ENCODE data around the gene SERPINA4. TPM values are rescaled to one million over a fixed set of nuclear protein-coding genes. Genes with fewer than 3 reads are reported as not detected.

Gene SERPINA4
- total and polyA plus RNA-seq, 2 experiments from 2014 or later: not detected

GRCh38 chr14:94571950-94572349 lies 10.7 kb downstream of the SERPINA4 start:
- DNase-seq (ENCODE audit: low spot score) (no peak), ATAC-seq (no peak)
- no peaks in the 10 kb centered on the region for H3K79me2 ChIP-seq (replicated peaks; ENCODE audit: insufficient read depth)
- no peaks in the 10 kb centered on the region for H3K27me3 ChIP-seq (ENCODE audit: insufficient read depth)
- no peaks in the 10 kb centered on the region for H4K20me1 ChIP-seq (replicated peaks; ENCODE audit: insufficient read depth)
- H3K36me3 Mint-ChIP-seq (ENCODE audit: low read depth): no peaks in the 10 kb centered on the region
- no peak overlapping the region for H3K27ac Mint-ChIP-seq
- no peak overlapping the region for H3K4me3 ChIP-seq
- no peak overlapping the region for H2AFZ ChIP-seq
- H3F3A ChIP-seq (replicated peaks; ENCODE audit: low read depth): no peaks in the 10 kb centered on the region
- peaks cover 4% of the 10 kb centered on the region for H3K27me3 Mint-ChIP-seq (ENCODE audit: insufficient read depth, low read depth, poor library complexity)
- H3K4me3 Mint-ChIP-seq: no peak overlapping the region
- TF ChIP-seq EZH2 (IDR thresholded peaks at IDR 0.05; ENCODE audit: low read depth, unreplicated experiment): no peak
- TF ChIP-seq CREB1 (CRISPR knock-in tag; IDR thresholded peaks at IDR 0.05; ENCODE audit: low read depth): no peak
- TF ChIP-seq STAT1 (IDR thresholded peaks at IDR 0.05; ENCODE audit: unreplicated experiment): no peak
- no peak for TF ChIP-seq ZNF114 (CRISPR knock-in tag; IDR thresholded peaks at IDR 0.05)
- TF ChIP-seq, protein P1, sequence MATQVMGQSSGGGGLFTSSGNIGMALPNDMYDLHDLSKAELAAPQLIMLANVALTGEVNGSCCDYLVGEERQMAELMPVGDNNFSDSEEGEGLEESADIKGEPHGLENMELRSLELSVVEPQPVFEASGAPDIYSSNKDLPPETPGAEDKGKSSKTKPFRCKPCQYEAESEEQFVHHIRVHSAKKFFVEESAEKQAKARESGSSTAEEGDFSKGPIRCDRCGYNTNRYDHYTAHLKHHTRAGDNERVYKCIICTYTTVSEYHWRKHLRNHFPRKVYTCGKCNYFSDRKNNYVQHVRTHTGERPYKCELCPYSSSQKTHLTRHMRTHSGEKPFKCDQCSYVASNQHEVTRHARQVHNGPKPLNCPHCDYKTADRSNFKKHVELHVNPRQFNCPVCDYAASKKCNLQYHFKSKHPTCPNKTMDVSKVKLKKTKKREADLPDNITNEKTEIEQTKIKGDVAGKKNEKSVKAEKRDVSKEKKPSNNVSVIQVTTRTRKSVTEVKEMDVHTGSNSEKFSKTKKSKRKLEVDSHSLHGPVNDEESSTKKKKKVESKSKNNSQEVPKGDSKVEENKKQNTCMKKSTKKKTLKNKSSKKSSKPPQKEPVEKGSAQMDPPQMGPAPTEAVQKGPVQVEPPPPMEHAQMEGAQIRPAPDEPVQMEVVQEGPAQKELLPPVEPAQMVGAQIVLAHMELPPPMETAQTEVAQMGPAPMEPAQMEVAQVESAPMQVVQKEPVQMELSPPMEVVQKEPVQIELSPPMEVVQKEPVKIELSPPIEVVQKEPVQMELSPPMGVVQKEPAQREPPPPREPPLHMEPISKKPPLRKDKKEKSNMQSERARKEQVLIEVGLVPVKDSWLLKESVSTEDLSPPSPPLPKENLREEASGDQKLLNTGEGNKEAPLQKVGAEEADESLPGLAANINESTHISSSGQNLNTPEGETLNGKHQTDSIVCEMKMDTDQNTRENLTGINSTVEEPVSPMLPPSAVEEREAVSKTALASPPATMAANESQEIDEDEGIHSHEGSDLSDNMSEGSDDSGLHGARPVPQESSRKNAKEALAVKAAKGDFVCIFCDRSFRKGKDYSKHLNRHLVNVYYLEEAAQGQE (IDR thresholded peaks at IDR 0.05; ENCODE audit: unreplicated experiment): no peak
- no peak for TF ChIP-seq ZNF331 (CRISPR knock-in tag; IDR thresholded peaks at IDR 0.05; ENCODE audit: low read depth)
- no peak for TF ChIP-seq ETS1 (IDR thresholded peaks at IDR 0.05)
- no peak for TF ChIP-seq NANOG (IDR thresholded peaks at IDR 0.05; ENCODE audit: borderline replicate concordance)
- no peak for TF ChIP-seq POLR2AphosphoS5 (IDR thresholded peaks at IDR 0.05; ENCODE audit: low read depth)
- TF ChIP-seq, protein P2, sequence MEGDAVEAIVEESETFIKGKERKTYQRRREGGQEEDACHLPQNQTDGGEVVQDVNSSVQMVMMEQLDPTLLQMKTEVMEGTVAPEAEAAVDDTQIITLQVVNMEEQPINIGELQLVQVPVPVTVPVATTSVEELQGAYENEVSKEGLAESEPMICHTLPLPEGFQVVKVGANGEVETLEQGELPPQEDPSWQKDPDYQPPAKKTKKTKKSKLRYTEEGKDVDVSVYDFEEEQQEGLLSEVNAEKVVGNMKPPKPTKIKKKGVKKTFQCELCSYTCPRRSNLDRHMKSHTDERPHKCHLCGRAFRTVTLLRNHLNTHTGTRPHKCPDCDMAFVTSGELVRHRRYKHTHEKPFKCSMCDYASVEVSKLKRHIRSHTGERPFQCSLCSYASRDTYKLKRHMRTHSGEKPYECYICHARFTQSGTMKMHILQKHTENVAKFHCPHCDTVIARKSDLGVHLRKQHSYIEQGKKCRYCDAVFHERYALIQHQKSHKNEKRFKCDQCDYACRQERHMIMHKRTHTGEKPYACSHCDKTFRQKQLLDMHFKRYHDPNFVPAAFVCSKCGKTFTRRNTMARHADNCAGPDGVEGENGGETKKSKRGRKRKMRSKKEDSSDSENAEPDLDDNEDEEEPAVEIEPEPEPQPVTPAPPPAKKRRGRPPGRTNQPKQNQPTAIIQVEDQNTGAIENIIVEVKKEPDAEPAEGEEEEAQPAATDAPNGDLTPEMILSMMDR (conservative IDR thresholded peaks at IDR 0.05; ENCODE audit: low read depth in 2 of 2): no peak
- TF ChIP-seq ZNF462 (CRISPR knock-in tag; IDR thresholded peaks at IDR 0.05): no peak
- TF ChIP-seq EZH2phosphoT487 (IDR thresholded peaks at IDR 0.05; ENCODE audit: unreplicated experiment): no peak
- no peak for TF ChIP-seq JUNB (IDR thresholded peaks at IDR 0.05; ENCODE audit: unreplicated experiment)
- H3K4me2 ChIP-seq: no peak overlapping the region
- H3K9me3 Mint-ChIP-seq: no peaks in the 10 kb centered on the region; the same call in 2 of the 3 replicates
- no peaks in the 10 kb centered on the region for H3K36me3 ChIP-seq (ENCODE audit: insufficient read depth)
- H3K27ac ChIP-seq (ENCODE audit: low read depth): no peak overlapping the region
- H3K4me1 Mint-ChIP-seq: no peaks in the 10 kb centered on the region
- no peaks in the 10 kb centered on the region for H3K4me1 ChIP-seq (ENCODE audit: insufficient read depth)
- H3K9me2 ChIP-seq (ENCODE audit: insufficient read depth): peaks cover 5% of the 10 kb centered on the region; the same call in 1 of the 2 replicates

All from GM23338 (cell line).